Measurements from ENCODE around the gene HIP1R. TPM values are rescaled to one million over a fixed set of nuclear protein-coding genes. Genes with fewer than 3 reads are reported as not detected.

Gene HIP1R
- total and polyA plus RNA-seq, 10 of the 15 experiments (the other 5 are each of a cell fraction or from before 2014, with no cell fraction given), result 0.18 to 27.7 (median 11.7) TPM

DNA sequence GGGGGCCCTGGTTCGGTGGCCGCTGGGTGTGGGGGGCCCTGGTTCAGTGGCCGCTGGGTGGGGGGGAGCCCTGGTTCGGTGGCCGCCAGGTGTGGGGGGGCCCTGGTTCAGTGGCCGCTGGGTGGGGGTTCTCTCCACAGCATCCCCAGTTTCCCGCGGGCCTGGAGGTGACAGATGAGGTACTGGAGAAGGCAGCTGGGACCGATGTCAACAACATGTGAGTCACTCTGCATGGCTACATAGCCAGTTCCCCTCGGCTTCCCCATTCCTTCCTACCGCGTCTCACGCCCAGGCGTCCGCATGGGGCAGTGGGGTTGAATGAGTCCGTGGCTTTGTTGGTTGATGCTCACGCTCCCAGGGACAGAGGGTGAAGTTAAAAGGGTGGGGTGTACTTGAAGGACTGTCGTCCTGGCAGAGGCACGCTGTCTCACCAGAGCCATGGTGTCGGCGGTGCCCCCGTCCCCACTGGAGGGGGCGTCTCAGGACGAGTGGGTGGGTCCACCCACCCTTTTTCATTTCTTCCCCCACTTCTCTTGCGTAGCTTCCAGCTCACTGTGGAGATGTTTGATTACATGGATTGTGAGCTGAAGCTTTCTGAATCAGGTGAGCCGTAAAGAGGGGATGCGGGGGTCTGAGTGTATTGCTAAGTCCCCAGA is 15.6 kb downstream of the HIP1R start:
- FAIRE-seq (no peak), DNase-seq (ENCODE audit: low read depth, low spot score) (no peak), ATAC-seq (no peak)
- 78% methylated on average over 22 of the region's 27 CpGs for WGBS (ENCODE audit: insufficient coverage, insufficient replicate concordance, low lambda C conversion rate, missing lambda C conversion rate)
- Histone ChIP-seq H2AFZ (ENCODE audit: control insufficient read depth, low read depth, low read length) (no peak overlapping the region), H3K9ac (ENCODE audit: control insufficient read depth, insufficient read depth, low read length) (no peak overlapping the region), H3K27me3 (replicated peaks in 1 of 2; ENCODE audit: control insufficient read depth in 2 of 2, insufficient read depth in 2 of 2, low read length in 1 of 2) (no peaks in the 10 kb centered on the region; a peak in 1 of 4 replicates), H4K20me1 (ENCODE audit: control insufficient read depth, insufficient read depth) (no peaks in the 10 kb centered on the region), H3K4me3 (no peak overlapping the region), H3K4me2 (ENCODE audit: control insufficient read depth, insufficient read depth) (no peak overlapping the region), H3K79me2 (ENCODE audit: control insufficient read depth, insufficient read depth, low read length) (no peaks in the 10 kb centered on the region), H3K9me3 (replicated peaks; ENCODE audit: control insufficient read depth, insufficient read depth, low read length) (no peaks in the 10 kb centered on the region), H3K27ac (ENCODE audit: control insufficient read depth, insufficient read depth) (no peak overlapping the region), H3K4me1 (ENCODE audit: control insufficient read depth, insufficient read depth, low read length) (no peaks in the 10 kb centered on the region), H3K36me3 (ENCODE audit: control insufficient read depth in 2 of 2, insufficient read depth in 2 of 2, low read length in 1 of 2) (peaks cover 0 to 2% of the 10 kb centered on the region in 2 experiments; a peak in 2 of 4 replicates)
- POLR2A ChIA-PET, result interaction anchor here (0.5 to 0.6 kb wide), 2 partner anchors 19 to 80 kb away, joined by 3 to 4 read pairs; no protein-coding TSS in a partner anchor
- TF ChIP-seq ZZZ3 (IDR thresholded peaks at IDR 0.05; ENCODE audit: control insufficient read depth, insufficient read length, low read depth) (no peak), ZSCAN29 (IDR thresholded peaks at IDR 0.05) (no peak), ZNF622 (IDR thresholded peaks at IDR 0.05) (no peak), LARP7 (IDR thresholded peaks at IDR 0.05) (no peak), NRF1 (conservative IDR thresholded peaks at IDR 0.05; ENCODE audit: low read depth, low read length) (no peak), TARDBP (IDR thresholded peaks at IDR 0.05; ENCODE audit: borderline replicate concordance) (no peak), JUNB (IDR thresholded peaks at IDR 0.05) (no peak)
- TF ChIP-seq, protein P1, sequence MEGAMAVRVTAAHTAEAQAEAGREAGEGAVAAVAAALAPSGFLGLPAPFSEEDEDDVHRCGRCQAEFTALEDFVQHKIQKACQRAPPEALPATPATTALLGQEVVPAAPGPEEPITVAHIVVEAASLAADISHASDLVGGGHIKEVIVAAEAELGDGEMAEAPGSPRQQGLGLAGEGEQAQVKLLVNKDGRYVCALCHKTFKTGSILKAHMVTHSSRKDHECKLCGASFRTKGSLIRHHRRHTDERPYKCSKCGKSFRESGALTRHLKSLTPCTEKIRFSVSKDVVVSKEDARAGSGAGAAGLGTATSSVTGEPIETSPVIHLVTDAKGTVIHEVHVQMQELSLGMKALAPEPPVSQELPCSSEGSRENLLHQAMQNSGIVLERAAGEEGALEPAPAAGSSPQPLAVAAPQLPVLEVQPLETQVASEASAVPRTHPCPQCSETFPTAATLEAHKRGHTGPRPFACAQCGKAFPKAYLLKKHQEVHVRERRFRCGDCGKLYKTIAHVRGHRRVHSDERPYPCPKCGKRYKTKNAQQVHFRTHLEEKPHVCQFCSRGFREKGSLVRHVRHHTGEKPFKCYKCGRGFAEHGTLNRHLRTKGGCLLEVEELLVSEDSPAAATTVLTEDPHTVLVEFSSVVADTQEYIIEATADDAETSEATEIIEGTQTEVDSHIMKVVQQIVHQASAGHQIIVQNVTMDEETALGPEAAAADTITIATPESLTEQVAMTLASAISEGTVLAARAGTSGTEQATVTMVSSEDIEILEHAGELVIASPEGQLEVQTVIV (IDR thresholded peaks at IDR 0.05; ENCODE audit: borderline replicate concordance, partially characterized antibody), result no peak
- RAD21 ChIA-PET (ENCODE audit: unreplicated experiment), result no interaction called here
- SMC1A ChIA-PET (ENCODE audit: uncharacterized antibody, unreplicated experiment), result no interaction called here
- CTCF ChIA-PET, result no interaction called here
- intact Hi-C loops (cut with micrococcal nuclease; ENCODE audit: unreplicated experiment) (no loop called here), in situ Hi-C loops (cut with MboI) (loop anchor here (25.0 kb wide), 1 partner anchor 386 kb away; the partner anchor contains the start of genes MPHOSPH9 and MTRFR)
- BruUV-seq (replicated peaks), result no TSS peak

All from GM12878 (cell line).